Panc1 (cell line): Measurements from ENCODE around the gene PDE10A. TPM values are rescaled to one million over a fixed set of nuclear protein-coding genes. Genes with fewer than 3 reads are reported as not detected.

Experiments
- ATAC-seq: fragments of 200-7000 bp; cut with Tn5 transposase; 2 replicates; pipeline ENCODE4 v1.9.1; 2020; ENCODE audit warnings: mild to moderate bottlenecking, moderate library complexity
- BruUV-seq: library from RNA; stranded (reverse); fragments of 400-500 nt; replicated peaks from 2 replicates; lab custom pipeline; 2021; lab: Mats Ljungman, UMichigan
- CTCF ChIA-PET: fragments of 300-600 bp; sonication (Branson Sonifier 250); formaldehyde crosslinking; loops from one replicate; lab custom pipeline; 2022; ENCODE audit warnings: antibody characterized with exemption; lab: Charles Lee
- POLR2A ChIA-PET: fragments of 300-600 bp; sonication (Branson Sonifier 250); formaldehyde crosslinking; loops from one replicate; lab custom pipeline; 2022; ENCODE audit warnings: antibody characterized with exemption; lab: Charles Lee
- DNase-seq: peaks from one replicate; pipeline ENCODE4 v3.0.0-alpha.2; 2010; ENCODE audit warnings: low read depth, low spot score
- H3K27ac ChIP-seq: 2 replicates; pipeline ENCODE4 v1.5.1; 2011; ENCODE audit warnings: mild to moderate bottlenecking, low read length, inconsistent platforms
- H3K27me3 ChIP-seq: fragments of 200-500 bp; sonication (Bioruptor generic); 2 replicates; pipeline ENCODE4 v1.6.0; 2014; ENCODE audit warnings: low read length, inconsistent platforms; ENCODE audit not compliant: control insufficient read depth, insufficient read depth
- H3K36me3 ChIP-seq: fragments of 200-500 bp; sonication (Bioruptor generic); 2 replicates; pipeline ENCODE4 v1.5.1; 2014; ENCODE audit warnings: inconsistent platforms, mild to moderate bottlenecking, low read length, moderate library complexity; ENCODE audit not compliant: control insufficient read depth, insufficient read depth
- H3K4me1 ChIP-seq: 2 replicates; pipeline ENCODE4 v1.5.1; 2011; ENCODE audit warnings: inconsistent platforms, mild to moderate bottlenecking, low read length, moderate library complexity; ENCODE audit not compliant: control insufficient read depth, insufficient read depth
- H3K4me3 ChIP-seq, 2 experiments: 2 replicates each; pipeline ENCODE4 v1.5.1; 2011 to 2012; ENCODE audit warnings: low read depth in 2 of 2, low read length in 2 of 2, mild to moderate bottlenecking in 2 of 2, inconsistent platforms in 1 of 2, moderate library complexity in 1 of 2
- H3K9me3 ChIP-seq: fragments of 200-500 bp; sonication (Bioruptor generic); 2 replicates; pipeline ENCODE4 v1.5.1; 2014; ENCODE audit warnings: low read depth, mild to moderate bottlenecking, inconsistent platforms, low read length, moderate library complexity; ENCODE audit not compliant: control insufficient read depth, insufficient read depth
- POLR2AphosphoS5 ChIP-seq: IDR thresholded peaks from 2 replicates; pipeline ENCODE4 v1.6.1; 2012; ENCODE audit warnings: mild to moderate bottlenecking, low read depth, low read length, moderate library complexity
- SIN3A ChIP-seq: IDR thresholded peaks from 2 replicates; pipeline ENCODE4 v1.6.1; 2012; ENCODE audit warnings: low read depth, mild to moderate bottlenecking, low read length, moderate library complexity, borderline replicate concordance; ENCODE audit not compliant: insufficient read depth
- TCF7L2 ChIP-seq: IDR thresholded peaks from 2 replicates; pipeline ENCODE4 v1.6.1; 2011; ENCODE audit warnings: mild to moderate bottlenecking, low read depth, low read length, inconsistent platforms
- in situ Hi-C: cut with HindIII; loops from 2 replicates; pipeline ENCODE4 v1.10.0; 2016; ENCODE audit warnings: low sequenced_read_pairs, low pct_unique_long_range_greater_than_20kb
- intact Hi-C: fragments of 100-400 bp; cut with micrococcal nuclease; formaldehyde crosslinking; loops from one replicate; pipeline ENCODE4 v1.10.0; 2022; ENCODE audit not compliant: unreplicated experiment
- total RNA-seq: library from RNA; stranded (reverse); gene quantifications from one replicate; pipeline ENCODE4 v1.2.1, GENCODE V29; 2021; ENCODE audit not compliant: unreplicated experiment
- TF ChIP-seq, protein P1 (sequence below), 2 experiments: IDR thresholded peaks; 2 replicates each; pipeline ENCODE4 v1.6.1; 2011 to 2012; ENCODE audit warnings: low read depth in 2 of 2, control low read depth in 1 of 2, low read length in 1 of 2, mild to moderate bottlenecking in 1 of 2, moderate library complexity in 1 of 2; ENCODE audit not compliant: insufficient read depth in 1 of 2
- TF ChIP-seq, protein P2 (sequence below): fragments of 450-650 bp; IDR thresholded peaks from 2 replicates; pipeline ENCODE4 v1.5.1; 2017; ENCODE audit warnings: mild to moderate bottlenecking

Gene PDE10A
- total RNA-seq, 1 experiment from 2014 or later: 27.8 TPM

DNA sequence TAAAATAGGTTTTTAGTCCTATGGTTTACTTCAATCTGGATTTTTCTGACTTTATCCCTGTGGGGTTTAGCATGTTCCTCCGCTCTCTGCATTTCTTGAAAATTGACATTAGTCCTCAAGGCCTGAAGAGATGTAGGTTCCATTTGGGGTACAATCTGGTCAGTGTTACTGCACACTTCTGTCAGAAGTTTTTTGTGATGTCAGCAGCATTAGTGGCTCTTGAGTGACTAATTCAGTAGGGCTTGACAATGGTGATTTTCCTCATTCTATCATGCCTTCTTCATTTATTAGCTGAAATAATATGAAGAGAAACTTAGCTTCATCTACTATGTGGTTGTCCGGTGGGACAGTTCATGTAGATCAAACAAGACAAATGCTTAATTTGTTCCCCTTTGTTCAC, 114.6 kb downstream of the PDE10A start:
- POLR2A ChIA-PET: no interaction called here
- ATAC-seq: no peak
- no TSS peak for BruUV-seq

DNA sequence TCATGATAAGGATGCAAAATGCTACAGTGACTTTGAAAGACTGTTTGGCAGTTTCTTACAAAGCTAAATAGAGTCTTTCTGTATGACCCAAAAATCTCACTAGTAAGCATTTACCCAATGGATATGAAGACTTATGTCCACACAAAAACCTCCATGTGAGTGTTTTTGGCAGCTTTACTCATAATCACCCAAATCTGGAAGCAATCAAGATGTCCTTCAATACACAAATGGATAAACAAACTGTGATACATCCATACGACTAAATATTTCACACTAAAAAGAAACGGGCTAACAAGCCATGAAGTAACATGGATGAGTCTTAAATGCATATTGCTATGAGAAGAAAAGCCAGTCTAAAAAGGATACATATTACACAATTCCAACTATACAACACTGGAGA, 117.2 kb downstream of the PDE10A start:
- no peaks in the 10 kb centered on the region for H3K9me3 ChIP-seq
- no peaks in the 10 kb centered on the region; the same call in 1 of the 2 replicates for H3K36me3 ChIP-seq
- POLR2A ChIA-PET: no interaction called here
- intact Hi-C loops: no loop called here
- CTCF ChIA-PET: no interaction called here
- H3K27me3 ChIP-seq: no peaks in the 10 kb centered on the region
- H3K4me3 ChIP-seq: no peak overlapping the region
- peaks cover 24% of the 10 kb centered on the region for H3K4me1 ChIP-seq
- TF ChIP-seq, protein P1, sequence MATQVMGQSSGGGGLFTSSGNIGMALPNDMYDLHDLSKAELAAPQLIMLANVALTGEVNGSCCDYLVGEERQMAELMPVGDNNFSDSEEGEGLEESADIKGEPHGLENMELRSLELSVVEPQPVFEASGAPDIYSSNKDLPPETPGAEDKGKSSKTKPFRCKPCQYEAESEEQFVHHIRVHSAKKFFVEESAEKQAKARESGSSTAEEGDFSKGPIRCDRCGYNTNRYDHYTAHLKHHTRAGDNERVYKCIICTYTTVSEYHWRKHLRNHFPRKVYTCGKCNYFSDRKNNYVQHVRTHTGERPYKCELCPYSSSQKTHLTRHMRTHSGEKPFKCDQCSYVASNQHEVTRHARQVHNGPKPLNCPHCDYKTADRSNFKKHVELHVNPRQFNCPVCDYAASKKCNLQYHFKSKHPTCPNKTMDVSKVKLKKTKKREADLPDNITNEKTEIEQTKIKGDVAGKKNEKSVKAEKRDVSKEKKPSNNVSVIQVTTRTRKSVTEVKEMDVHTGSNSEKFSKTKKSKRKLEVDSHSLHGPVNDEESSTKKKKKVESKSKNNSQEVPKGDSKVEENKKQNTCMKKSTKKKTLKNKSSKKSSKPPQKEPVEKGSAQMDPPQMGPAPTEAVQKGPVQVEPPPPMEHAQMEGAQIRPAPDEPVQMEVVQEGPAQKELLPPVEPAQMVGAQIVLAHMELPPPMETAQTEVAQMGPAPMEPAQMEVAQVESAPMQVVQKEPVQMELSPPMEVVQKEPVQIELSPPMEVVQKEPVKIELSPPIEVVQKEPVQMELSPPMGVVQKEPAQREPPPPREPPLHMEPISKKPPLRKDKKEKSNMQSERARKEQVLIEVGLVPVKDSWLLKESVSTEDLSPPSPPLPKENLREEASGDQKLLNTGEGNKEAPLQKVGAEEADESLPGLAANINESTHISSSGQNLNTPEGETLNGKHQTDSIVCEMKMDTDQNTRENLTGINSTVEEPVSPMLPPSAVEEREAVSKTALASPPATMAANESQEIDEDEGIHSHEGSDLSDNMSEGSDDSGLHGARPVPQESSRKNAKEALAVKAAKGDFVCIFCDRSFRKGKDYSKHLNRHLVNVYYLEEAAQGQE (IDR thresholded peaks at IDR 0.05; ENCODE audit: insufficient read depth in 1 of 2, low read depth in 2 of 2, low read length in 1 of 2): no peak
- no peak for TF ChIP-seq TCF7L2
- TF ChIP-seq, protein P2, sequence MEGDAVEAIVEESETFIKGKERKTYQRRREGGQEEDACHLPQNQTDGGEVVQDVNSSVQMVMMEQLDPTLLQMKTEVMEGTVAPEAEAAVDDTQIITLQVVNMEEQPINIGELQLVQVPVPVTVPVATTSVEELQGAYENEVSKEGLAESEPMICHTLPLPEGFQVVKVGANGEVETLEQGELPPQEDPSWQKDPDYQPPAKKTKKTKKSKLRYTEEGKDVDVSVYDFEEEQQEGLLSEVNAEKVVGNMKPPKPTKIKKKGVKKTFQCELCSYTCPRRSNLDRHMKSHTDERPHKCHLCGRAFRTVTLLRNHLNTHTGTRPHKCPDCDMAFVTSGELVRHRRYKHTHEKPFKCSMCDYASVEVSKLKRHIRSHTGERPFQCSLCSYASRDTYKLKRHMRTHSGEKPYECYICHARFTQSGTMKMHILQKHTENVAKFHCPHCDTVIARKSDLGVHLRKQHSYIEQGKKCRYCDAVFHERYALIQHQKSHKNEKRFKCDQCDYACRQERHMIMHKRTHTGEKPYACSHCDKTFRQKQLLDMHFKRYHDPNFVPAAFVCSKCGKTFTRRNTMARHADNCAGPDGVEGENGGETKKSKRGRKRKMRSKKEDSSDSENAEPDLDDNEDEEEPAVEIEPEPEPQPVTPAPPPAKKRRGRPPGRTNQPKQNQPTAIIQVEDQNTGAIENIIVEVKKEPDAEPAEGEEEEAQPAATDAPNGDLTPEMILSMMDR: no peak
- no peak for TF ChIP-seq POLR2AphosphoS5
- H3K27ac ChIP-seq: peak overlapping the region; percentile 57; the same call in 1 of the 2 replicates
- in situ Hi-C loops: no loop called here
- DNase-seq (no peak), ATAC-seq (no peak)
- no TSS peak for BruUV-seq

More for the DNA sequence above, 114.6 kb downstream of the PDE10A start:
- in situ Hi-C loops: no loop called here
- no peaks in the 10 kb centered on the region for H3K9me3 ChIP-seq
- peaks cover 45% of the 10 kb centered on the region for H3K4me1 ChIP-seq
- CTCF ChIA-PET: no interaction called here
- TF ChIP-seq TCF7L2 (no peak), POLR2AphosphoS5 (no peak)
- TF ChIP-seq, protein P2: no peak
- H3K36me3 ChIP-seq: no peaks in the 10 kb centered on the region; the same call in 1 of the 2 replicates
- H3K4me3 ChIP-seq: no peak overlapping the region
- H3K27me3 ChIP-seq: no peaks in the 10 kb centered on the region
- intact Hi-C loops: no loop called here
- no peak for DNase-seq
- H3K27ac ChIP-seq: no peak overlapping the region

DNA sequence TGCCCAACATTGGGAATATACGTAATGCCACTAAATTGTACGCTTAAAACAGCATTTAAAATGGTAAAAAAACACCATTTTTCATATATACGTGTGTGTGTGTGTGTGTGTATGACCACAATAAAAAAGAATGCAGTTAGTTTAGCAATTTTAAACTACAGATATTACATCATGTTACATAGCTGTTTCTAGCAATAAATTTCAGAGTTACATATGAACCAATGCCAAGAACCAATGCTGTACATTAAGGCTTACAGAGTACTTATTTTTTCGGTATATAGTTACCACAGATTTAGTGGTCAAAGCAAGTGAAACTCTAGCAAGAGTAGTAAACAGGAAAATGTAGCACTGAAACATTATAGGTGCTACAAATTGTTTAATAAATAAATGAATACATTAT, 119.3 kb downstream of the PDE10A start:
- ATAC-seq (no peak), DNase-seq (no peak)
- H3K4me3 ChIP-seq: no peak overlapping the region
- intact Hi-C loops (no loop called here), in situ Hi-C loops (no loop called here)
- peaks cover 24% of the 10 kb centered on the region for H3K4me1 ChIP-seq
- ChIA-PET POLR2A (no interaction called here), CTCF (no interaction called here)
- TF ChIP-seq SIN3A (no peak), POLR2AphosphoS5 (no peak), TCF7L2 (no peak)
- TF ChIP-seq, protein P2: no peak
- TF ChIP-seq, protein P1 (IDR thresholded peaks at IDR 0.05; ENCODE audit: insufficient read depth in 1 of 2, low read depth in 2 of 2, low read length in 1 of 2): no peak
- no TSS peak for BruUV-seq
- no peak overlapping the region for H3K27ac ChIP-seq
- H3K9me3 ChIP-seq: no peaks in the 10 kb centered on the region
- no peaks in the 10 kb centered on the region for H3K27me3 ChIP-seq
- no peaks in the 10 kb centered on the region; the same call in 1 of the 2 replicates for H3K36me3 ChIP-seq
